Lower leg skin (tissue), 3 donors: ENCODE data around the gene ZNF451.

Experiments used
- CTCF ChIP-seq, 3 donors: fragments of 450-650 bp; IDR thresholded peaks; one replicate each; pipeline ENCODE4 v1.5.1; 2016; ENCODE audit warnings: antibody characterized with exemption in 3 of 3, mild to moderate bottlenecking in 3 of 3, moderate library complexity in 2 of 3
- POLR2A ChIP-seq, 2 donors: fragments of 450-650 bp; IDR thresholded peaks; one replicate each; pipeline ENCODE4 v1.6.1; 2016 to 2017; ENCODE audit warnings: antibody characterized with exemption in 2 of 2, mild to moderate bottlenecking in 1 of 2, moderate library complexity in 1 of 2

DNA sequence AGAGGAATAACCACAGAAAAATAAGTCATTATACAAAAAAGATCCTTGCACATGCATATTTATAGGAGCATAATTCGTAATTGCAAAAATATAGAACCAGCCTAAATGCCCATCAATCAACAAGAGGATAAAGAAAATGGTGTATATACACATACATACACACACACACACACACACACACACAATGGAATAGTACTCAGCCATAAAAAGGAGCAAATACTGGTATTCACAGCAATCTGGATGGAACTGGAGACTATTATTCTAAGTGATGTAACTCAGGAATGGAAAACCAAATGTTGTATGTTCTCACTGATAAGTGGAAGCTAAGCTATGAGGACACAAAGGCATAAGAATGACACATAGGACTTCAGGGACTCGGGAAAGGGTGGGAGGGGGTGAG lies 45.4 kb upstream of the ZNF451 start:
- TF ChIP-seq CTCF (IDR thresholded peaks at IDR 0.05) (no peak), POLR2A (IDR thresholded peaks at IDR 0.05) (no peak)
